Measurements from ENCODE around the gene C4orf50.

The C4orf50 gene

DNA sequence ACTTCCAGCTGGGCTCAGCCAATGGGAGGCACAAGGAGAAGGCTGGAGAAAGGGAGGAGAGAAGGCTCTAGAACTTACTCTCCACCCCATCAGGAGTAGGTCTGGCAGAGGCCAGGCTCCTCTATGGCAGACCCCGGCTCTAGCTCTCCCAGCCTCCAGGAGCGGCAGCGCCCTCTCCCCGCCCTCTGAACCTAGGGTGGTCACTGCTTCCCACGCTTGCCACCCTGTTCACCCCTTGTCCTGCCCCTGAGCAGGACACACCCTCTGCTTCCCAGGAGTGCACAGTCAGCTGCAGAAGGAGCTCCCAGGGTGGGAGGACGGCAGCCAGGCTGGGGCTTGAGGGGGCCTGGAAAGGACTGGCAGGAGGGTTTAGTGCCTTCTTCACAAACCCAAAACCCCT lies 72.3 kb downstream of the C4orf50 start:
- H3K79me2 ChIP-seq (ENCODE audit: low read length): no peaks in the 10 kb centered on the region
- no peak overlapping the region for H3K4me2 ChIP-seq (ENCODE audit: low read length)
- H3K4me1 ChIP-seq (ENCODE audit: low read length): no peaks in the 10 kb centered on the region
- H3K9me3 ChIP-seq (ENCODE audit: insufficient read depth, low read length): no peaks in the 10 kb centered on the region
- no peaks in the 10 kb centered on the region for H3K36me3 ChIP-seq (replicated peaks; ENCODE audit: low read depth, low read length)
- H3K9ac ChIP-seq (ENCODE audit: low read length): no peak overlapping the region
- no peaks in the 10 kb centered on the region for H3K27me3 ChIP-seq (ENCODE audit: low read depth, low read length)
- H4K20me1 ChIP-seq (ENCODE audit: insufficient read depth, low read length): no peaks in the 10 kb centered on the region
- no peak overlapping the region for H3K4me3 ChIP-seq (ENCODE audit: low read length)
- H2AFZ ChIP-seq (ENCODE audit: low read depth, low read length): no peak overlapping the region
- H3K27ac ChIP-seq (ENCODE audit: low read length): no peak overlapping the region
- no peak for TF ChIP-seq EZH2phosphoT487 (IDR thresholded peaks at IDR 0.05; ENCODE audit: low read depth)
- TF ChIP-seq, protein P1, sequence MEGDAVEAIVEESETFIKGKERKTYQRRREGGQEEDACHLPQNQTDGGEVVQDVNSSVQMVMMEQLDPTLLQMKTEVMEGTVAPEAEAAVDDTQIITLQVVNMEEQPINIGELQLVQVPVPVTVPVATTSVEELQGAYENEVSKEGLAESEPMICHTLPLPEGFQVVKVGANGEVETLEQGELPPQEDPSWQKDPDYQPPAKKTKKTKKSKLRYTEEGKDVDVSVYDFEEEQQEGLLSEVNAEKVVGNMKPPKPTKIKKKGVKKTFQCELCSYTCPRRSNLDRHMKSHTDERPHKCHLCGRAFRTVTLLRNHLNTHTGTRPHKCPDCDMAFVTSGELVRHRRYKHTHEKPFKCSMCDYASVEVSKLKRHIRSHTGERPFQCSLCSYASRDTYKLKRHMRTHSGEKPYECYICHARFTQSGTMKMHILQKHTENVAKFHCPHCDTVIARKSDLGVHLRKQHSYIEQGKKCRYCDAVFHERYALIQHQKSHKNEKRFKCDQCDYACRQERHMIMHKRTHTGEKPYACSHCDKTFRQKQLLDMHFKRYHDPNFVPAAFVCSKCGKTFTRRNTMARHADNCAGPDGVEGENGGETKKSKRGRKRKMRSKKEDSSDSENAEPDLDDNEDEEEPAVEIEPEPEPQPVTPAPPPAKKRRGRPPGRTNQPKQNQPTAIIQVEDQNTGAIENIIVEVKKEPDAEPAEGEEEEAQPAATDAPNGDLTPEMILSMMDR (IDR thresholded peaks at IDR 0.05; ENCODE audit: low read depth, low read length): no peak

DNA sequence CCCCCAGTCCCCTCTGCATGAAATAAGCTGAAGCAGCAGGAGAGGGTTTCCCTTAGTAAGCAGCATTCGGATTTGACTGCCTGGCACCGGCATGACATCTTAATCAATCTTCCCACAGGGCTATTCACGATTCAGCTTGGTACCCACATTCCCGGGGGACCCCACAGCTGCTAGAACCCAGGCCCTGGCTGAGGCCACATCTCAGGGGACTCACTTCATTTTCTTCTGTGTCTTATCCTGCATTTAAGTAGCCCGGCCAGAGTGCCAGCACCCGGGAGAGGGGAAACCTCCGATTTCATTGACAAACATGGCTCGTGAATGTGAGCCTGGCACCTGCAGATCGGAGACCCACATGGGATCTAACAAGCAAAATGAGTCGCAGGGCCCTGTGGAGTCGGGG lies 73.1 kb downstream of the C4orf50 start:
- Histone ChIP-seq H3K4me1 (ENCODE audit: low read length) (no peaks in the 10 kb centered on the region), H3K27ac (ENCODE audit: low read length) (no peak overlapping the region), H2AFZ (ENCODE audit: low read depth, low read length) (no peak overlapping the region), H3K4me2 (ENCODE audit: low read length) (no peak overlapping the region), H3K9me3 (ENCODE audit: insufficient read depth, low read length) (no peaks in the 10 kb centered on the region), H3K36me3 (replicated peaks; ENCODE audit: low read depth, low read length) (no peaks in the 10 kb centered on the region), H4K20me1 (ENCODE audit: insufficient read depth, low read length) (no peaks in the 10 kb centered on the region), H3K27me3 (ENCODE audit: low read depth, low read length) (no peaks in the 10 kb centered on the region), H3K79me2 (ENCODE audit: low read length) (no peaks in the 10 kb centered on the region), H3K9ac (ENCODE audit: low read length) (no peak overlapping the region), H3K4me3 (ENCODE audit: low read length) (no peak overlapping the region)
- no peak for TF ChIP-seq EZH2phosphoT487 (IDR thresholded peaks at IDR 0.05; ENCODE audit: low read depth)
- TF ChIP-seq, protein P1 (IDR thresholded peaks at IDR 0.05; ENCODE audit: low read depth, low read length): no peak

DNA sequence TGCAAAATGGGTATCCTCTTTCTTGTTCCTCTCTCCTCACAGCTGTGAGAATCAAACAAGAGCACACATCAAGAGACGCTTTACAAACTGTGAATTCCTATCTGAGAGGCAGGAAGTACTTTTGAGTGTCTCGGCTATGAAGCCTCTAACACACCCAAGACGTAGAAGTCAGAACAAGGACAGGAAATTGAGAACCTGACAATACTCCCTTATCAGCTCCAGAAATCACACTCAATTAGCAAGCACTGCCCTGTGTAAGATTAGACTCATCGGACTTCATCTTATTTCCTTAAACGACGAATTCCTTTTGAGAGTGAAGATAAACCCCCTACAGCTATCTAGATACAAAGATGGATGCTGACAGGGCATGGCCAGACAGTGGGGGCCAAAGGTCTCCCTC lies 74.7 kb downstream of the C4orf50 start:
- Histone ChIP-seq H3K9me3 (ENCODE audit: insufficient read depth, low read length) (no peaks in the 10 kb centered on the region), H3K27me3 (ENCODE audit: low read depth, low read length) (no peaks in the 10 kb centered on the region), H3K4me2 (ENCODE audit: low read length) (no peak overlapping the region), H3K79me2 (ENCODE audit: low read length) (no peaks in the 10 kb centered on the region), H3K4me1 (ENCODE audit: low read length) (no peaks in the 10 kb centered on the region), H3K9ac (ENCODE audit: low read length) (no peak overlapping the region), H3K4me3 (ENCODE audit: low read length) (no peak overlapping the region), H4K20me1 (ENCODE audit: insufficient read depth, low read length) (no peaks in the 10 kb centered on the region), H3K27ac (ENCODE audit: low read length) (no peak overlapping the region), H3K36me3 (replicated peaks; ENCODE audit: low read depth, low read length) (no peaks in the 10 kb centered on the region), H2AFZ (ENCODE audit: low read depth, low read length) (no peak overlapping the region)
- TF ChIP-seq, protein P1 (IDR thresholded peaks at IDR 0.05; ENCODE audit: low read depth, low read length): no peak
- no peak for TF ChIP-seq EZH2phosphoT487 (IDR thresholded peaks at IDR 0.05; ENCODE audit: low read depth)

DNA sequence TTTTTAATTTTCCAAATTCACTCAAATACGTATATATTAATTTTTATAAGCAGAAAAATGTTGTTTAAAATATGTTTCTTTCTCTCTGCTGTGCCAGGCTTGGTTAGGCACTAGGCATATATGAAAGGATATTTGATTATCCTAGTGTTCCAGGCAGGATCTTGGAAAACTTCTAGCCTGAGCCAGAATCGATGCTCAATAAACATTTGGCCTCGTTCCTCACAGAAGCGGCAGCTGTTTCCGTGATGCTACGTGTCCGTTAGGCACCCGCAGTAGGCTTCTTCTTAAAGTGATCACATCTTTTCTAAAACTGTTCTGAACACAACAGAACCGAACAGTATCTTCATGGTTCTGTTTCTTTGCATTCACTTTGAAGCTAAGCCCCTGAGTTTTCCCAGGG lies 75.3 kb downstream of the C4orf50 start:
- TF ChIP-seq, protein P1 (IDR thresholded peaks at IDR 0.05; ENCODE audit: low read depth, low read length): no peak
- no peak for TF ChIP-seq EZH2phosphoT487 (IDR thresholded peaks at IDR 0.05; ENCODE audit: low read depth)
- Histone ChIP-seq H3K4me1 (ENCODE audit: low read length) (no peaks in the 10 kb centered on the region), H3K79me2 (ENCODE audit: low read length) (no peaks in the 10 kb centered on the region)

More for the DNA sequence above, 75.3 kb downstream of the C4orf50 start:
- H2AFZ ChIP-seq (ENCODE audit: low read depth, low read length): no peak overlapping the region
- no peak overlapping the region for H3K4me3 ChIP-seq (ENCODE audit: low read length)
- no peaks in the 10 kb centered on the region for H3K9me3 ChIP-seq (ENCODE audit: insufficient read depth, low read length)
- H4K20me1 ChIP-seq (ENCODE audit: insufficient read depth, low read length): no peaks in the 10 kb centered on the region
- no peak overlapping the region for H3K9ac ChIP-seq (ENCODE audit: low read length)
- H3K4me2 ChIP-seq (ENCODE audit: low read length): no peak overlapping the region
- H3K27ac ChIP-seq (ENCODE audit: low read length): no peak overlapping the region
- H3K27me3 ChIP-seq (ENCODE audit: low read depth, low read length): no peaks in the 10 kb centered on the region
- no peaks in the 10 kb centered on the region for H3K36me3 ChIP-seq (replicated peaks; ENCODE audit: low read depth, low read length)
